Skin of body (tissue), 2 donors: ENCODE data around the gene PUM1. TPM values are rescaled to one million over a fixed set of nuclear protein-coding genes. Genes with fewer than 3 reads are reported as not detected.
"Not testable (repeated sequence)": the region's sequence is repeated elsewhere in the genome, so short reads cannot be mapped to it uniquely, and the experiment has no call there.

ENCODE experiments used
- DNase-seq: peaks from one replicate; lab custom pipeline; 2025; lab: John Stamatoyannopoulos, UW
- total RNA-seq: library from RNA; depleted of rRNA; stranded (reverse); fragments of >200 nt; gene quantifications from one replicate; pipeline ENCODE4 v1.2.3, GENCODE V29; 2014

PUM1 gene
- total RNA-seq, 1 donor from 2014 or later: 81.8 TPM

- no peak for DNase-seq
Observed at GRCh38 chr1:31063631-31064030, 1.9 kb downstream of the PUM1 start.

- DNase-seq: no peak
Observed at GRCh38 chr1:31062867-31063380, 2.6 kb downstream of the PUM1 start.

DNA sequence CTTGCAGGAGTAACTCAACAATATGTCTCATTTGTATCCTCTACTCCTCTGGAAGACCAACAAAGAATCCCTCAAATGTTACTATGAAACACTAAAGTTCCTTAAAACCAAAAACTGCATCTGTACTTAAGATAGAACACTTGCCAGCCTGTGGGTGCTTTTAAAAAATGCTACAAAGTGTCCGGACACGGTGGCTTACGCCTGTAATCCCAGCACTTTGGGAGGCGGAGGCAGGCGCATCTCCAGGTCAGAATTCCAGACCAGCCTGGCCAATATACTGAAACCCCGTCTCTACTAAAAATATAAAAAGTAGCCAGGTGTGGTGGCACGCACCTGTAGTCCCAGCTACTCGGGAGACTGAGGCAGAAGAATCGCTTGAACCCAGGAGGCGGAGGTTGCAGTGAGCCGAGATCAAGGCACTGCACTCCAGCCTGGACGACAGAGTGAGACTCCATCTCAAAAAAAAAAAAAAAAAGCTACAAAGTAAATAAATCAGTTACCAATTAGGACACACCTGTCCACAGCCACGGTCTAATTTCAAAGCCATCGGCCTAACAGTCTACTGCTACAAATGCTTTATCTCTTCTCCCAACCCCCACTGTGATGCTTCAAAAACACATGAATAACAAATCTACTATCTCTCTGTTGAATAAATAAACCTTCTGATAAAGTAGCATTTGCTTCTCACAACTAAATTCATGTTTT is 3.2 kb downstream of the PUM1 start:
- not testable (repeated sequence) for DNase-seq

GRCh38 chr1:31058012-31058411 is 7.5 kb downstream of the PUM1 start:
- DNase-seq: no peak

DNA sequence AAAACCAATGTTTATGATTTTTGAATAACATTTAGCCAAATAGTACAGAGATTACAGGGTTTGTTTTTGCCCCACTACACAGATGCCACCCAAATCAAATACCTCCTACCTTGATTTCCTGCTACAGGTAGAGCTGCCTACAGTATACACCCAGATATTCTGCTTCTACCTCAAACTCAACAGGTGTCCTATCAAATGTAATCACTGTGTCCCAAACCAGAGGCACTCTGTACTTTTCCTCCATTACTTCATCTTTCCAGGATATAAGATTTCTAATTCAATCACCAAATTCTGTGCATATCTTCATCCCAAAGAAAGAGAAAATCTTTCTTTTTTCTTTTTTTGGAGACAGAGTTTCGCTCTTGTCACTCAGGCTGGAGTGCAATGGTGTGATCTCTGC is 9.6 kb downstream of the PUM1 start:
- DNase-seq: no peak

DNA sequence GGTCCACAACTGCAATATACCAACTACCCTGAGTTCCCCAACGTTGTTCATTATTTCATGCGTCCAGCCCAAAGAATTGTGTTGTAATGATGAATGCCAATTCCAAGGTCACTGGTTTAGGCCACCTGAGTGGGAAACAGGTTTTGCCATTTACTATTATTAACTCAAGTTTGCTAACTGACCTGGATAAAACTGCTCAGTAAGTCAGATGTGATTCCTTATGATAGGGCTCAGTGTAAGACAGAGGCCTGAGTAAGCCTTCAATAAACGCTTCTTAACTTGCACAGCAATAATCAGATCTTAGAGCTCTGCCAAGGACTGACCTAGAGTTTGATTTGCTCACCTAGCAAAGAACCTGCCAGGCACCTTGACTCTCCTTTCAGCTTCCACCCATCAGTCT is 10.0 kb downstream of the PUM1 start:
- DNase-seq: no peak

- DNase-seq: no peak
Observed at GRCh38 chr1:31054958-31055481, 10.5 kb downstream of the PUM1 start.

- no peak for DNase-seq
Observed at GRCh38 chr1:31054349-31054748, 11.2 kb downstream of the PUM1 start.

DNA sequence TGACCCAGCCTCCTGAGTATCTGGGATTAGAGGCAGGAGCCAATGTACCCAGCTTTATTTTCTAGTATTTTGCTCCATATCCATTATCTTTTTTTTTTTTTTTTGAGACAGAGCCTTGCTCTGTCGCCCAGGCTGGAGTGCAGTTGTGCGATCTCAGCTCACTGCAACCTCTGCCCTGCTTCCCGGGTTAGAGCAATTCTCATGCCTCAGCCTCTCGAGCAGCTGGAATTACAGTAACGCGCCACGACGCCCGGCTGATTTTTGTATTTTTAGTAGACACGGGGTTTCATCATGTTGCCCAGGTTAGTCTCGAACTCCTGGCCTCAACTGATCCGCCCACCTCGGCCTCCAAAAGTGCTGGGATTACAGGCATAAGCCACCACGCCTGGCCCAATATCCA is 12.9 kb downstream of the PUM1 start:
- DNase-seq: not testable (repeated sequence)

DNA sequence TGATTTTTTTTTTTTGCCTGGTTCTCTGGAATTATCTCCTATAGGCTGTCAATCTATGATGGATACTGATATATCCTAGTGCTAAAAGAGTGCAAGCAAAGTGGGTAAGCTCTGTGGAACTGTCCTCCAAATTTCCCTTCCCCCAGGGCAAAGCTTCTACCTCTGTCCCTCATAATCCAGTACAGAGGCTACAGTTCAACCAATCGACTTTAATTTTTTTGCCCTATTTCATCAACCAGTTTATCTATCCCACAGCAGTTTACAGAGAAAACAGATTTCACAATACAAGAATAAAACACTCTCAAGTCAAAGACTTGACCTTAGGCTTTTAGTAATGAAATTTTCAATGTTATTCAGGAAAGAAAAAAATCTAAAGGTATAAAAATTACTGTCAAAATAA is 13.9 kb downstream of the PUM1 start:
- no peak for DNase-seq

- not testable (repeated sequence) for DNase-seq
Observed at GRCh38 chr1:31047507-31047906, 18.0 kb downstream of the PUM1 start.

- no peak for DNase-seq
Observed at GRCh38 chr1:31043631-31044030, 21.9 kb downstream of the PUM1 start.

- no peak for DNase-seq
Observed at GRCh38 chr1:31042656-31043055, 22.9 kb downstream of the PUM1 start.

GRCh38 chr1:31041529-31041928 is 24.0 kb downstream of the PUM1 start:
- no peak for DNase-seq

DNA sequence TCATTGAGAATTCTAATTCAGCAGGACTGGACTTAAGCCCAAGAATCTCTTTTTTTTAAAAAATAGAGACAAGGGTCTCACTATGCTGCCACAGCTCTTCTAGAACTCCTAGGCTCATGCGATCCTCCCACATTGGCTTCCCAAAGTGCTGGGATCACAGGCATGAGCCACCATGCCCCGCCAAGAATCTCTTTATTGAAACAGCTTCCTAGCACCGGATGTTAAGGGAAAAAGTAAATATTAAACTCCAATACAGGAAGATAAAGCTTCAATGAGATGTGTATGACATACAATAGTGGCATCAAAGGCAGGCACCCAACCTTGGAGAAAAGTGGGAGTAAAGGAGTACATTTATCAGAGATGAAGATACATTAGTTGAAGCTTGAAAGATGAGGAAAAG is 25.5 kb downstream of the PUM1 start:
- DNase-seq: no peak

- DNase-seq: not testable (repeated sequence)
Observed at GRCh38 chr1:31038935-31039334, 26.6 kb downstream of the PUM1 start.

GRCh38 chr1:31038360-31038759 is 27.2 kb downstream of the PUM1 start:
- DNase-seq: no peak

GRCh38 chr1:31036749-31037500 is 28.6 kb downstream of the PUM1 start:
- no peak for DNase-seq

GRCh38 chr1:31033598-31033997 is 31.9 kb downstream of the PUM1 start:
- no peak for DNase-seq

DNA sequence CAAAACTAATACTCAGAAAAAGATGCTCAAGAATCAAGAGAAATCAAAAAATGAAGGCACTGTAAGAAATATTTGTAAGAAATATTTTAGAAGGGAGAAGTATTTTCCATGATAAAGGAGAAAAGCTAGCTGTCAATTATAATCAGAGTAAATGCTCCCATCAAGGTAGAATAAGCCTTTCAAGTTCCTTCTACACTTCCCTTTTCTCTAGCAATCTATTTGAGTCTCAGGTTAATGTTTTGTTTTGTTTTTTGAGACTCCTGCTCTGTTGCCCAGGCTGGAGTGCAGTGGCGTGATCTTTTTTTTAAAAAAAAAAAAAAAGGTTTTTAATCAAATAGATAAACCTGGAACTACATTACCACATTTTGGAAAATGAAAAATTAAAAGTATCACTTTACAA is 33.3 kb downstream of the PUM1 start:
- DNase-seq: no peak

- no peak for DNase-seq
Observed at GRCh38 chr1:31031330-31032143, 34.0 kb downstream of the PUM1 start.

- no peak for DNase-seq
Observed at GRCh38 chr1:31029026-31029425, 36.5 kb downstream of the PUM1 start.
